HUES48 (cell line): ENCODE data around the gene NAALADL1.

ENCODE experiments used
- H3K27ac ChIP-seq: one replicate; pipeline ENCODE4 v1.7.0; 2013; ENCODE audit warnings: low read depth, low read length, inconsistent platforms
- H3K27me3 ChIP-seq: 2 replicates; pipeline ENCODE4 v1.6.1; 2013; ENCODE audit warnings: mild to moderate bottlenecking, low read length; ENCODE audit not compliant: control insufficient read depth, insufficient read depth
- H3K36me3 ChIP-seq: 2 replicates; pipeline ENCODE4 v1.6.1; 2013; ENCODE audit warnings: low read length; ENCODE audit not compliant: control insufficient read depth, insufficient read depth
- H3K4me1 ChIP-seq: 2 replicates; pipeline ENCODE4 v1.6.1; 2013; ENCODE audit warnings: mild to moderate bottlenecking, low read length; ENCODE audit not compliant: control insufficient read depth, insufficient read depth
- H3K4me3 ChIP-seq: 2 replicates; pipeline ENCODE4 v1.5.1; 2013; ENCODE audit warnings: mild to moderate bottlenecking, low read depth, low read length
- H3K9ac ChIP-seq: 2 replicates; pipeline ENCODE4 v1.6.1; 2013; ENCODE audit warnings: mild to moderate bottlenecking, low read depth, low read length, moderate library complexity
- H3K9me3 ChIP-seq: 2 replicates; pipeline ENCODE4 v1.6.1; 2013; ENCODE audit warnings: low read length; ENCODE audit not compliant: control insufficient read depth, insufficient read depth

Gene NAALADL1

DNA sequence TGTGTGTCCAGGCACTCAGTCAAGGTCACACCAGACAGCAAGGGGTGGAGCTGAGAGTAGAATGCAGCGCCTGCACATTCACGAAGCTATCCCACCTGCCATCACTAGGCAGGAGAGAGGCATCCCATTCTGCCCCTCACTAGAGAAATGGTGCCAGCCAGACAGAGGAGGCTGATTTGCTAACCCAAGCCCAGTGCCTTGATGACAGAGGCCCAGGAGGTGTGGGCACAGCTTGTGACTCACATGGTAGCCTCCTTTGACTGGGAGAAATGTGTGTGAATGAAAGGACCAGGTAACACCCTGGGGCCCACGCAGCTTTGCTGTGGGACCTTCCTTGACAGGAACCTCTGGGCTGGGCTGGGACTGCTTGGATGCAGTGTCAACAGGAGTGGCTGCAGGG lies 5.2 kb upstream of the NAALADL1 start:
- Histone ChIP-seq H3K9me3 (no peaks in the 10 kb centered on the region), H3K27ac (no peak overlapping the region), H3K4me3 (no peak overlapping the region), H3K9ac (no peak overlapping the region), H3K36me3 (no peaks in the 10 kb centered on the region), H3K4me1 (peaks cover 6% of the 10 kb centered on the region; the same call in 1 of the 2 replicates), H3K27me3 (no peaks in the 10 kb centered on the region)

DNA sequence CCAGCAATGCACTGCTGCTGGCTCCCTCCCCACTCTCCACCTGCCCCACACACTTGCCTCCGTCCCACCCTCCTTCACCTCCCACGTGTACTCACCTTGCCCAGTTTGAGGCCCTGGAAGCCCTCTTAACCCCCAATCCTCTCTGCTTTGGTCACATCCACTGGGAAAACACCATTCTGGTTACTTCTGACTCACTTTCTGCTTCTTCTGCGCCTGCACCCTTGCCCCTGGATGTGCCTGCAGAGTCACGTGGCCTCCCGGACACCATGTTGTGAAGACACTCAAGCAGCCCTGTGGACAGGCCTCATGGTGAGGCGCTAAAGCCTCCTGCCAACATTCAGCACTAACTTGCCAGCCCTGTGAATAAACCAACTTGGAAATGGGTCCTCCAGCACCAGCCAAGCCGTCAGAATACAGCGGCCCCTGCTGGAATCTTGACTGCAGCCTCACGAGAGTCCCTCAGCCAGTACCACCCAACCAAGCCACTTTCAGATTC lies 2.6 kb upstream of the NAALADL1 start:
- H3K4me3 ChIP-seq: no peak overlapping the region
- H3K27me3 ChIP-seq: no peaks in the 10 kb centered on the region
- no peak overlapping the region for H3K27ac ChIP-seq
- no peak overlapping the region for H3K9ac ChIP-seq
- H3K36me3 ChIP-seq: no peaks in the 10 kb centered on the region
- no peaks in the 10 kb centered on the region for H3K9me3 ChIP-seq
- H3K4me1 ChIP-seq: no peaks in the 10 kb centered on the region

DNA sequence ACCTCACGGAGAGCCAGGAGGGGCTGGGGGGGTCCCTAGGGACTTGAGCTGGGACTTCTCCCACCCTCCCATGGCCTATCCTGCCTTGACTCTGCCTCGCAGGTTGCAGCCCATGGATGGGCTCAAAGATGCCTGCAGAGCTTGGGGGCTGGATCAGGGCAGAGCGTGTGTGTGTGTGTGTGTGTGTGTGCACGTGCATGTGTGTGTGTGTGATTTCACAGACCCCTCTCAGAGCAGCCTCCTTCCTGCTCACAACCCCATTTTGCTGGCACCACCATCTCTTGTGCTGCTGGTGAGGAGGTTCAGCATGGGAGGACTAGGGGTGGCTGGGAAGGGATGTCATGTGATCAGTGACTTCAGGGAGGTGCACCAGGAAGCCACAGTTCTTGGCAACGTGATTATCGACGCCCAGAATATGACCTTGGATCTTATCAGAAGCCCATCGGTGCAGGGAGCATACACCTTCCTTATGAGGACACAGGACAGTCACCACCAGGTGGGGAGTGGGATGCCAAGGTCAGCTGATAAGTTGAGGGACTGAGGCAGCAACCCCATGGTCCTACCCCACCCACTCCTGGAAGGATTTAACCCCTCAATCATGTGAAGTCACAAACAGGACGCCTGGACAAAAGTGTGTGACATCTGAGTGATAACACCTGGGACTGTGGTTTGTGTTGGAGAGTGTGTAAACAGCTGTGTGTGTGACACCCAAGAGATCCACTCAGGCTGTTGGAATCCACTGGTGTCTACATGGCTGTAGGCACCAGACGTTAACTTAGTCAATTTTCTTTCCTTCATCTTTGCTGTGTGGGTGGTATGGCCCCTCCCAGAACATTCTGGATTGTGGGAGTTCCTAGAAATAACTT lies 1.8 kb upstream of the NAALADL1 start:
- Histone ChIP-seq H3K9me3 (no peaks in the 10 kb centered on the region), H3K27me3 (no peaks in the 10 kb centered on the region), H3K4me3 (no peak overlapping the region), H3K27ac (no peak overlapping the region), H3K4me1 (no peaks in the 10 kb centered on the region), H3K36me3 (no peaks in the 10 kb centered on the region), H3K9ac (no peak overlapping the region)

DNA sequence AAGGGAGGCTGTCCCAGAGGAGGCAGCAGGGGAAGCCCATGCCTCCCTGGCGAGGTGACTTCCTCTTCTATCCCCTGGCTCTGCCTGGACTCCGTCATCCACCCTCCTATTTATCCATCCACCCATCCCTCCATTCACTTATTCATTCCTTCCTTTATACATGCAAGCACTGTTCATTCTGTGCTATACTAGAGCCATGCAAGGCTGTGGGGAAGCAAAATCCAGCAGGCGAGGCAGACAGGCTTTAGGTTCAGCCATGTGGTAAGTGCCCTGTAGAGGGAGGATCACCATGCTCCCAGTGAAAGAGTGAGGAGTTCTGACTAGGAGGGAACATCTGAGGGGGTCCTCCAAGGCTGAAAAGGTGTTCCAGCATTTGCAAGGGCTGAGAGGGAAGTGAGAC lies 1.2 kb upstream of the NAALADL1 start:
- no peaks in the 10 kb centered on the region for H3K27me3 ChIP-seq
- no peak overlapping the region for H3K9ac ChIP-seq
- no peaks in the 10 kb centered on the region for H3K4me1 ChIP-seq

GRCh38 chr11:65058012-65058411 lies 341 bp downstream of the NAALADL1 start:
- Histone ChIP-seq H3K27me3 (no peaks in the 10 kb centered on the region), H3K9me3 (no peaks in the 10 kb centered on the region), H3K36me3 (no peaks in the 10 kb centered on the region), H3K27ac (no peak overlapping the region), H3K4me3 (no peak overlapping the region), H3K9ac (no peak overlapping the region), H3K4me1 (no peaks in the 10 kb centered on the region)

More for the DNA sequence above, 1.2 kb upstream of the NAALADL1 start:
- Histone ChIP-seq H3K36me3 (no peaks in the 10 kb centered on the region), H3K27ac (no peak overlapping the region), H3K4me3 (no peak overlapping the region), H3K9me3 (no peaks in the 10 kb centered on the region)

- Histone ChIP-seq H3K27ac (no peak overlapping the region), H3K4me3 (no peak overlapping the region), H3K9ac (no peak overlapping the region), H3K27me3 (no peaks in the 10 kb centered on the region), H3K9me3 (no peaks in the 10 kb centered on the region), H3K36me3 (no peaks in the 10 kb centered on the region), H3K4me1 (no peaks in the 10 kb centered on the region)
Observed at GRCh38 chr11:65057526-65057925, 827 bp downstream of the NAALADL1 start.

DNA sequence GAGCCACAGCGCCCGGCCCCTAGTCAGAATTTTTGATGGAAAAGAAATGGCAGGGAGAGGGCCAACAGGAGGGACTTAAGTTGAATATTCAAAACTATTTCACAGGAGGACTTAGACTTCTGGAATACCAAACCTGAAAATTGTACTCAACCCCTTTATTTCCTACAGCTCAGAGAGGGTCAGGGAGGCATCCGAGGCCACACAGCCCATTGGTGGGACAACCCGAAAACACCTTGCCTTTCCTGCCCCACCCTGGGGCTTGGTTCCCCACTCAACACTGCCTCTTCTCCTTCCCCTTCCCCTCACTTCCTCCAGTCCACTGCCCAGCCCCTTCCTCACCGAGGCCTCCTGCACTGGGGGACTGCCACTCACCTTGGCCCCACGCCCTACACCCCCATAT lies 1.4 kb downstream of the NAALADL1 start:
- Histone ChIP-seq H3K27me3 (no peaks in the 10 kb centered on the region), H3K36me3 (no peaks in the 10 kb centered on the region), H3K9me3 (no peaks in the 10 kb centered on the region), H3K27ac (no peak overlapping the region), H3K4me3 (no peak overlapping the region), H3K9ac (no peak overlapping the region), H3K4me1 (no peaks in the 10 kb centered on the region)

- Histone ChIP-seq H3K27ac (no peak overlapping the region), H3K4me1 (no peaks in the 10 kb centered on the region), H3K9ac (no peak overlapping the region), H3K9me3 (no peaks in the 10 kb centered on the region), H3K36me3 (no peaks in the 10 kb centered on the region), H3K27me3 (no peaks in the 10 kb centered on the region), H3K4me3 (no peak overlapping the region)
Observed at GRCh38 chr11:65055538-65055937, 2.8 kb downstream of the NAALADL1 start.

DNA sequence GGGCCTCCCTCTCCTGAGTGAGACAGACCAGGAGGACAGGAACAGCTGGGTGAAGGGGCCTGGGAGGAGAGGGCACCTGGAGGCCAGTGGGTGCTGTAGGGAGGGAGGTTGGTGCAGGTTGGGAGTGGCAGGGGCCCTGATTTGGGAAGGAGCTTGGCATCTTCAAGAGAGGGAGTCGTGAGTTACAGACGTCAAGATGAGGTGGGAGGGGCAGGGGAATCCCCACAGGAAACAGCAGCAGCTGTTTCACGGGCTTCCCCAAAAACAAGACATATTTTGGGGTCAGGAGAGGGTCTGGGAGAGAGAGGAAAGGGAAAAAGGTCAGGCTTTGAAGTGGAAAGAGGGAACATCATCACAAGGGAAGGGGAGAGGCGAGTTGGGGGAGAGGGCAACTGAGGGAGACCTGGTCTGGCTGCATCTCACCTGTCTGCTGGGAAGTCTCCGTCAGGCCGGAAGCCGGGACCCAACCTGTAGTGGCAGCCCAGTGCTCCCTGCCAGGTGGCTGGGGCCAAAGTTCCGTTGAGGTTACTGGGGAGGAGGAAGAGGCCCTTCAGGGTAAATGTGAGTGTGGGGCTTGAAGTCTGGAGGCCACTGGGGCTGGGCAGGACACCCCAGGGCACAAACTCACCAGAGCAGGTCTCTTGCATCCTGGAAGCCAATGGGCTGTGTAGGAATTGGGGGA lies 4.4 kb downstream of the NAALADL1 start:
- no peaks in the 10 kb centered on the region for H3K27me3 ChIP-seq
- no peak overlapping the region for H3K9ac ChIP-seq
- H3K36me3 ChIP-seq: no peaks in the 10 kb centered on the region
- no peaks in the 10 kb centered on the region for H3K9me3 ChIP-seq
- no peaks in the 10 kb centered on the region for H3K4me1 ChIP-seq
- H3K4me3 ChIP-seq: no peak overlapping the region
- H3K27ac ChIP-seq: no peak overlapping the region

- Histone ChIP-seq H3K4me3 (no peak overlapping the region), H3K36me3 (no peaks in the 10 kb centered on the region), H3K9me3 (no peaks in the 10 kb centered on the region), H3K9ac (no peak overlapping the region), H3K4me1 (no peaks in the 10 kb centered on the region; the same call in 1 of the 2 replicates), H3K27me3 (no peaks in the 10 kb centered on the region), H3K27ac (no peak overlapping the region)
Observed at GRCh38 chr11:65051398-65051858, 6.9 kb downstream of the NAALADL1 start.
